ENCODE data around the gene HAPLN2.
A peak's percentile ranks its signal among the peaks of the same experiment; 100 is the strongest.
"Not testable (repeated sequence)": the region's sequence is repeated elsewhere in the genome, so short reads cannot be mapped to it uniquely, and the experiment has no call there.

HAPLN2 gene

GRCh38 chr1:156618853-156619581 is at the start of gene HAPLN2:
TSS of gene HAPLN2 (plus strand) at chr1:156619415. CDS start at chr1:156623491, 4,076 bp downstream.
- DNase-seq (ENCODE audit: low read depth in 1 of 2, low spot score in 1 of 2), result no peak

DNA sequence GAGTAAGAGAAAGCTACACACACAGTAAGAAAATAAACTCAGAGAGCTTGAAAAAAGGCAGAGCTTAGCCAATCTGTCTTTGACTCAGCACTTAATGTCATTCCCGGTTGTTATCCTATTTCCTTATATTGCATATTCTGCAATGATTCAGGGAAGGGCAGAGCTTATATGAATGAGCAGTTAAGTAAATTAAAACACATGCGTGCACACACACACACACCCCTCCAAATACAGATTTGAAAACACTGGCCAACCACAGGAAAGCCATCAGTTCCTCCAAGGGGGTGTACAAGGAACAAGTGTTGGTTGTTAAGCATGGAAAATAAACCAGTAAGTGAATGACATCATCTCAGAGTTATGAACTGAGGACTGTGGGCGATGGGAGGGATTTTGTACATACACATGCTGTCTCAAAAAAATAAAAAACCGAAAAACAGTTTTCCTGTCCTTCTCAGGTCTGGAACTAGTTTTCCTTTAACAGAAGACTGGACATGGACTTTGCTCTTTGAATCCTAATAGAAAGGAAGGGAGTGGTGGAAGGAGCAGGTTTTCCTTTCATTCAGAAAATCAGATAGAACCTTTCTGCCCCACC is 47.9 kb upstream of the HAPLN2 start:
- DNase-seq (ENCODE audit: low read depth in 1 of 2, low spot score in 1 of 2), result no peak

GRCh38 chr1:156571919-156572662 is 47.1 kb upstream of the HAPLN2 start, which contains the start of gene IQGAP3:
TSS of gene IQGAP3 (minus strand) at chr1:156572565. CDS start at chr1:156572529, 36 bp downstream.
- peak; percentile 38 to 53 for DNase-seq (ENCODE audit: low read depth in 1 of 2, low spot score in 1 of 2)

DNA sequence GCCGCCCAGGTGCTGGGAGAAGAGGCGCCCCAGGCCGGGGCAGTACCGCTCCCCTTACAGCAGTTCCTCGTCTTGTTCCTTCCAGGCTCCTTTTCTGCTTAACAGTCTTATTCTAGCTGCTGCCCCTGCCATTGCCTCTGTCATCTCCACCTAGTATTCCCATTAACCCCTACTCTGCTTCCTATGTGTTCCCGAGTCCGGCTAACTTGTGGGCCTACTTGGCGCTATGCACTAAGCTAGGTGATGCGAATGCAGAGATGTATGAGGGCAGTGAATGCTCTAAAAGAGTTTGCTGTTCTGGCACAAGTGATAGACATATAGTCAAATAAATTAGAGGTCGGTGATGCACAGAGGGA is 46.6 kb upstream of the HAPLN2 start:
- no peak for DNase-seq (ENCODE audit: low read depth in 1 of 2, low spot score in 1 of 2)

GRCh38 chr1:156574039-156574633 is 45.1 kb upstream of the HAPLN2 start:
- no peak for DNase-seq (ENCODE audit: low read depth in 1 of 2, low spot score in 1 of 2)

- DNase-seq (ENCODE audit: low read depth in 1 of 2, low spot score in 1 of 2), result no peak
These were observed 41.7 kb upstream of the HAPLN2 start for GRCh38 chr1:156577550-156577949.

- DNase-seq (ENCODE audit: low read depth in 1 of 2, low spot score in 1 of 2), result no peak
These were observed 41.2 kb upstream of the HAPLN2 start for GRCh38 chr1:156578055-156578454.

GRCh38 chr1:156579472-156579871 is 39.7 kb upstream of the HAPLN2 start, which contains the start of gene TTC24:
TSS of gene TTC24 (plus strand) at chr1:156579723. CDS start at chr1:156581365, 1,642 bp downstream.
- no peak for DNase-seq (ENCODE audit: low read depth in 1 of 2, low spot score in 1 of 2)

DNA sequence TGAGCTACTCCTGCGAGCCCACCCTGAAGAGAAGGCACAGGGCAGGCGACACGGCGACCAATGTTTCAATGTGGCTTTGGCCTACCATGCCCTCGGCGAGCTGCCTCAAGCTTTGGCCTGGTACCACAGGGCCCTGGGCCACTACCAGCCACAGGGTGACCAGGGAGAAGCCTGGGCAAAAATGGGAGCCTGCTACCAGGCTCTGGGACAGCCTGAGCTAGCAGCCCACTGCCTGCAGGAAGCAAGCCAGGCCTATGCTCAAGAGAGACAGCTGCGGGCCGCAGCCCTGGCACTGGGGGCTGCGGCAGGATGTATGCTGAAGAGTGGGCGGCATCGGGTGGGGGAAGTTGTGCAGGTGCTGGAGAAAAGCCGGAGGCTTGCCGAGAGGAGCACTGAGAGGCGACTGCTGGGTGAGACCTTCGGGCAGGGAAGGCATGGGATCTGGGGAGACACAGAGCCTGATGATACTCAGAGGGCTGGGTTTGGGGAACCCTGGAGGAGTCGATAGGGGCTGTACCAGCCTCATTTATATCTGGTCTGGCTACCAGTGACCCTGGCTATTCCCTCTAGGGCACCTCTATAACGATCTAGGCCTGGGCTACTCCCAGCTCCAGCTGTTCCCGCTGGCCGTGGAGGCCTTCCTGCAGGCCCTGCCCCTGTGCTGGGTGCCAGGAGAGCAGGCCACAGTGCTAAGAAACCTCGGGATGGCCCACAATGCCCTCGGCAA is 37.4 kb upstream of the HAPLN2 start:
- no peak for DNase-seq (ENCODE audit: low read depth in 1 of 2, low spot score in 1 of 2)

GRCh38 chr1:156582388-156583017 is 36.7 kb upstream of the HAPLN2 start:
- no peak for DNase-seq (ENCODE audit: low read depth in 1 of 2, low spot score in 1 of 2)

GRCh38 chr1:156583821-156584622 is 35.2 kb upstream of the HAPLN2 start:
- peak; percentile 29 to 35 for DNase-seq (ENCODE audit: low read depth in 1 of 2, low spot score in 1 of 2)

DNA sequence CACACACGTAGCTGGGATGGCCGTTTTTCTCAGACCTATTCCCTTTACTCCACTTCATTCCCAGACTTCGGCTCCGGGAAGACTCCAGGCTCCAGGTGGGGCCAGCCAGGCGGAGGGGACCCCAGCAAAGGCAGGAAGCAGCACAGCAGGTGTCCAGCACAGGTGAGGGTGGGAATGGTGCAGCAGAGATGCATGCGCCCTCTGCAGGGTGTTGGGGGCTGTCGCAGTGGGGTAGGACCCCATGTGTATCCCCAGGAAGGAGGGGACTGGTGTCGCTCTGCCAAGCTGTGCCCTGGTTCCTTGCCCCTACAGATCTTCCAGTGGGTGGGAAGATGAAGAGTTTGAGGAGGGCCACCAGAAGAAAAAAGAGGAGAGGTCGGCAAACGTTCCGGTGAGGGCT is 34.4 kb upstream of the HAPLN2 start:
- DNase-seq (ENCODE audit: low read depth in 1 of 2, low spot score in 1 of 2), result no peak

GRCh38 chr1:156586323-156586722 is 32.9 kb upstream of the HAPLN2 start:
- no peak for DNase-seq (ENCODE audit: low read depth in 1 of 2, low spot score in 1 of 2)

DNA sequence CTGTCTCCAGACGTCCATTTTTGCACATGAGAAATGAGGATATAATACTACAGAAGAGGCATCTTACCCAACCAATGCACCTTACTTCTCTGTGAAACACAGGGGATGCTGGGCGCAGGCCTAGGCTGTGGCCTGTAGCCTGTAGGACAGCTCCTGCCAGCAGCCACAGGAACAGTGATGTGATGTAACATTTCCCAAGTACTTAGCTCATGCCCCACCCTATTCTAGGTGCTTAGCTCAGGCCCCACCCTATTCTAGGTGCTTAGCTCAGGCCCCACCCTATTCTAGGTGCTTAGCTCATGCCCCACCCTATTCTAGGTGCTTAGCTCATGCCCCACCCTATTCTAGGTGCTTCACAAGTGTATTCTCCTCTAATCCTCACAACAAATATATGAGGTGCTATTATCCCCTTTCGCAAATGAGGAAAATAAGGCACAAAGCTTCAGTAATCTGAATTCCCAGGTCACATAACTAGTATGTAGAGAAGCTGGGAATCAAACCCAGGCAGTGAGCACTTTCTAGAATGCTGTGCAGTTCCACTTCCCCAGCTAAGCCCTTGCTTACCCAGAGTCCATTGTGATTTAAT is 32.2 kb upstream of the HAPLN2 start:
- no peak for DNase-seq (ENCODE audit: low read depth in 1 of 2, low spot score in 1 of 2)

- not testable (repeated sequence) for DNase-seq (ENCODE audit: low read depth in 1 of 2, low spot score in 1 of 2)
These were observed 31.3 kb upstream of the HAPLN2 start for GRCh38 chr1:156587927-156588326.

- DNase-seq (ENCODE audit: low read depth in 1 of 2, low spot score in 1 of 2), result no peak
These were observed 29.7 kb upstream of the HAPLN2 start for GRCh38 chr1:156589546-156589945.

GRCh38 chr1:156590326-156591180 is 28.7 kb upstream of the HAPLN2 start:
- DNase-seq (ENCODE audit: low read depth in 1 of 2, low spot score in 1 of 2), result no peak

DNA sequence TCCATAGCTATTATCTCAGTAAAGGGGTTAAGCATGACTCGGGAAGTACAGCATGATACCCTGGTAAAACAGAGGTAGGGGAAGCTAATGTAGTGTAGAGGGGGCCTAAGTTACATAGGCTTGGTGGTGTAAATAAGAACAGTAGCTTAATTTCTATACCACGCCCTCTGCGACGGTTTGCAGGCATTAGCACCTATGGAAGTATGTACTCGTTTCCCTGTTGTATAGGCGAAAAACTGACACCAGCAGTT is 28.1 kb upstream of the HAPLN2 start:
- DNase-seq (ENCODE audit: low read depth in 1 of 2, low spot score in 1 of 2), result no peak

All from stimulated activated CD4-positive, alpha-beta T cell treated with anti-CD3 and anti-CD28 coated beads, Interleukin-15, amount 100 ng/mL, for 1 hour (primary cell).